NCI-H748 treated with DMSO at 0.1 percent for 48 hours (cell line): ENCODE results near the gene MFN2.

Source experiments
- DNase-seq: peaks from one replicate; lab custom pipeline; 2025; lab: John Stamatoyannopoulos, UW

The MFN2 gene

DNA sequence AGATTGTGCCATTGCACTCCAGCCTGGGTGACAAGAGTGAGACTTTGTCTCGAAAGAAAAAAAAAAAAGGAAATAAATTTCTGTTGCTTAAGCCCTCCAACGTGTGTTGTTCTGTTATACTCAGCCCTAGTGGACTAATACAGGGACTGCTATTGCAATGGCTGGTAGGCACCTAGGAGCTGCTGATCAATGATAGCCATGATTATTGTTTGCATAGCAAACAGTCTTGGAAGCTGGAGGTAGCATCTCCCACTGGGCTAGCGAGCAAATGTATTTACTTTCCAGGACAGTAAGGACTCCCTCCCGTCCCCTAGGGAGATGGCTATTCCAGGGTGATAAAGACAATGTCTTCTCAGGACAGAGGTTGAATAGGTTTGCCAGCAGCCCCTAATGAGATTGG is 69.4 kb downstream of the MFN2 start:
- peak; percentile 32 for DNase-seq

DNA sequence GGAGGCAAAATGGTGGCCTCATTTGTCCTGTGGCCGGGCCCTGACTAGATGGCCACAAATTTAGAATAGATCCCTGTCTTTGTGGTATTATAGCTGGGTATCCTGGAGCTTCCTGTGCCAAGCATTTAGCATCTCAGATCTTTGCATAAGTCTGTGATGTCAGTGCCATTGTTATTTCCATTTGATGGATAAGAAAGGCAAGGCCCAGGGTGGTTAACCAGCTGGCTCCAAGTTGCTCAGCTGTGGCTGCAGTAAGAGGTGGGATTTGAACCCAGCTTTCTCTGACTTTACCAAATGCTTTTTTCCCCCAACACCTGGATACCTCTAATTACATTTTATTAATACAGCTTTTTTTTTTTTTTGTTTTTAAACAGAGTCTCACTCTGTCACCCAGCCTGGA is 71.1 kb downstream of the MFN2 start:
- no peak for DNase-seq

GRCh38 chr1:12052008-12052573 is 71.8 kb downstream of the MFN2 start:
- no peak for DNase-seq

GRCh38 chr1:12052997-12053686 is 72.9 kb downstream of the MFN2 start:
- DNase-seq = no peak

- DNase-seq = no peak
These were observed 73.7 kb downstream of the MFN2 start for GRCh38 chr1:12053752-12054548.

DNA sequence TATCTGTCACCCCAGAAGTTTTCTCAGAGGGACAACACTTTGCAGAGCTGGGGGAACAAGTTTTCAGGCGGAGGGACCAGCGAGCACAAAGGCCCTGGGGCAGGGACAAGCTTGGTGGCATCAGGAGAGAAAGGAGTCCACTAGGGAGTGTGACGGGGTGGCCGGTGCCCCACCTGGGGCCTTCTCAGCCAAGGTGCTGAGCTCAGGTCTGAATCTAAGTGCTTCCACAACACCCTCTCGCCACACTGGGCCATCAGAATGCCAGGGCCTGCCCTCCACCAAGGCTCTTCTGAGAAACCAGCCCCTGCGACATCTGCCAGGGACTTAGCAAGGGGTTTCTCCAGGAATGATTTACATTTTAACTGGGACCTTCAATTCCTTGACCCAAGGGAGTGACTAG is 75.0 kb downstream of the MFN2 start:
- no peak for DNase-seq

DNA sequence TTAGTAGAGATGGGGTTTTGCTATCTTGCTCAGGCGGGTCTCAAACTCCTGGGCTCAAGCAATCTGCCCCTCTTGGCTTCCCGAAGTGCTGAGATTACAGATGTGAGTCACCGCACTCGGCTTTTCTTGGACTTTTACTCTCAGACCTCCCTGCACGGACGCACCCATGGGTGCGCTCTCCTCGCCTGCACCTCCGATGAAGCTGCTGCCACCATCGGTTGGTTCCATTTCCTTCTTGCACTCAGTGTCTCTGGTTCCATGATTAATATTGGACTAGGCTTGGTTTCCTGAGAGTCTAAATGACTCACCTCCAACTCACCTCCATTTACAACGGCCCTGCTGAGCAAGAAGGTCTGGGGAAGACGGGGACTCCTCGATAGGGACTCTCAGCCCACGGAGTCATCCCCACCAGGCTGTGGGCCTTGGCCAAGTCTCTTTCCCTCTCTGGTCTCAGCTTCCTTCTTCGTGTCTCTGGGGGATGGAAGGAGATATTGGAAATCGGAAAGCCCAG is 76.1 kb downstream of the MFN2 start:
- DNase-seq = no peak

DNA sequence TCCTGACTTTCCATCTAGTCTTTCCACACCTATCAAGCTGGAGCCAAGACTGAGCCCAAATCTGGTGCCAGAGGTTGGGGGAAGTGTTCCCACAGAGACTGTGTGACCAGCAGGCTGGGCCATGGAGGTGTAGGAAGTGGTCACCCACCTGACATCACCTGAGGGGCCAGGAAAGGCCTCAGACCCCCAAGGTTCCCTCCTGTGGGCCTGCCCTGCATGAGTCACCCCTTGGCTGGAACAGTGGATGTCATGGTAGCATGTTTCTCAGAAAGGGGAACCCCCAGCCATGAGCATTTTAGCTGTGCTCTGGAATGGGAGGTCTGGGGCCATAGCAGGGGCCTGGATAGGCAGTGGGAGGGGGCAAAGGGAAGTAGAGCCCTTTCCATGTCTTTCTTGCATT is 77.1 kb downstream of the MFN2 start:
- DNase-seq = no peak

- no peak for DNase-seq
These were observed 77.9 kb downstream of the MFN2 start for GRCh38 chr1:12057940-12058687.

DNA sequence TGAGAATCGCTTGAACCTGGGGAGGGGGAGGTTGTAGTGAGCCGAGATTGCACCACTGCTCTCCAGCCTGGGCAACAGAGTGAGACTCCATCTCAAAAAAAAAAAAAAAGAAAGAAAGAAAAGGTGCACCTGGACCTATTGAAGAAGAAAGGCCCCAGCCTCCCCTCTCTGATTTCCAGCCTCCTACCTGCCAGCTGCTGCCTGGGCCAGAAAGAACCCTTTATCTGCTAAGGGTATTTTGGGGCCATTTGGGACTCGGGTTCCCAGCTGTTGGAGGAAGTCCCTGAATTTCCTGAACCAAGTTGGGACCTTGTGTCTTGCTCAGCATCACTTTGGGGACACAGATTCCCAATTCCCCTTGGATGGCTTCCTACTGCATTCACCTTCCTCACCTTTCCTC is 79.0 kb downstream of the MFN2 start:
- DNase-seq = no peak

DNA sequence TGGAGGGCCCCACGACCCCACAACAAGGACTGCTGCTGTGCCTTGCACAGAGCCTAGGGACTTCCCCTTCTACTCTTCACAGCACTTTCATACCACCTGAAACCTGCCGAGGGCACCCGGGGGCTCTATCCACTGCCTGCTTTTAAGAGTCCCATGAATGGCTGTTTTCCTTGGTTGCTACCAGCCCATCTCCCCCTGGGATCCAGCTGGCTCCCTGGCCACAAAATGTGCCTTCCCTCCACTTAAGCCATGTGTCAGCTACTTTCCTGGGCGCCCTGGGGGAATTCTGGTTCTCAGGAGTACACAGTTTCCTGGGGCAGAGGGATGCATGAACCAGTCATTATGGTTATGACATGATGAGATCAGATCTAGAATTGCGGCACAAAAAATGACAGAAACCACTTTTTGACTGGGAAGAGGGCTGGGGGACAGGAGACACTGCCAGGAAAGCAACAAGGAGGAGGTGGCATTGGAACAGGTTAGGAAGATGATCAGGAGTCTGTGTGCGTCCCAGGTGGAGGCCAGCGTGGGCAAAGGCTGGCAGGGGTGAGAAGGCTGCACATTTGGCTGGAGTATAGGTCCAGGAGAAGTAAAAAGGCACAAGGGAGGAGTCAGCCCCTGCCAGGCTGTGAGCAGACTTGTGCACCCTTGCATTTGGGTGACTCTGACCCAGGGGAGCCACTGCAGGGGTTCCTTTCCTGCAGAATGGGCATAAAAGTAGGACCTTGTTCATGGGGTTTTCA is 79.6 kb downstream of the MFN2 start:
- no peak for DNase-seq

DNA sequence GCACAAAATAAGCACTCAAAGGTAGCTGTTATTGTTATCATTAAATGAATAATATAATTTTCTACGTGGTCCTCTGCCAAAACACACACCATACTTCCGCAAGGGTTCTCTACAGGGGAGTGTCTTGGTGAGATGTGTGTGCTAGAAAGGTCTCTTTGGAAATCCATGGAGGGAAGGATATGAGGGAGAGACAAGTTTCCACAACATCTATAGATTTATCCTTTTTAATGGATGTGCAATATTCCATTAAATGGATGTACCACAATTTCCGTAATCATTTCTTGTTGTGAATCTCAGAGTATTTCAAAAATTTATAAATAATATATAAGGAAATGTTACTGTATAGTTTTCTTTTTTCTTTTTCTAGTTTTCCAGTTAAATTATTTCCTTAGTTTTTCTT is 80.3 kb downstream of the MFN2 start:
- no peak for DNase-seq
